GM23338 (cell line): ENCODE data around the gene TNS1. TPM values are rescaled to one million over a fixed set of nuclear protein-coding genes. Genes with fewer than 3 reads are reported as not detected.

Experiments
- ATAC-seq: fragments of 200-7000 bp; cut with Tn5 transposase; 3 replicates; pipeline ENCODE4 v1.9.1; 2020
- DNase-seq: peaks from one replicate; pipeline ENCODE4 v3.0.0-alpha.2; 2015; ENCODE audit warnings: low spot score
- H2AFZ ChIP-seq: fragments of 200-600 bp; sonication (generic); 2 replicates; pipeline ENCODE4 v1.8.0; 2016; ENCODE audit warnings: antibody characterized with exemption, mild to moderate bottlenecking, moderate library complexity
- H3F3A ChIP-seq: fragments of 200-600 bp; sonication (generic); replicated peaks from 2 replicates; pipeline ENCODE4 v1.8.0; 2017; ENCODE audit warnings: antibody characterized with exemption, mixed run types, low read depth
- H3K27ac ChIP-seq: fragments of 200-600 bp; sonication (generic); 2 replicates; pipeline ENCODE4 v1.6.1; 2016; ENCODE audit warnings: low read depth
- H3K27me3 ChIP-seq: fragments of 200-600 bp; sonication (generic); 2 replicates; pipeline ENCODE4 v1.8.0; 2016; ENCODE audit warnings: mild to moderate bottlenecking, mixed run types, moderate library complexity; ENCODE audit not compliant: insufficient read depth
- H3K36me3 ChIP-seq: fragments of 200-600 bp; sonication (generic); 2 replicates; pipeline ENCODE4 v1.8.0; 2016; ENCODE audit warnings: mild to moderate bottlenecking; ENCODE audit not compliant: insufficient read depth
- H3K4me1 ChIP-seq: fragments of 200-600 bp; sonication (generic); 2 replicates; pipeline ENCODE4 v1.8.0; 2016; ENCODE audit warnings: mild to moderate bottlenecking, moderate library complexity; ENCODE audit not compliant: insufficient read depth
- H3K4me2 ChIP-seq: fragments of 200-600 bp; sonication (generic); 2 replicates; pipeline ENCODE4 v1.7.1; 2017; ENCODE audit warnings: mixed run types
- H3K4me3 ChIP-seq: fragments of 200-600 bp; sonication (generic); 2 replicates; pipeline ENCODE4 v1.6.1; 2016; ENCODE audit warnings: mixed run types
- H3K79me2 ChIP-seq: fragments of 200-600 bp; sonication (generic); replicated peaks from 2 replicates; pipeline ENCODE4 v1.8.0; 2017; ENCODE audit warnings: mild to moderate bottlenecking; ENCODE audit not compliant: insufficient read depth
- H3K9me2 ChIP-seq: fragments of 200-600 bp; sonication (generic); 2 replicates; pipeline ENCODE4 v1.8.0; 2017; ENCODE audit not compliant: insufficient read depth
- H4K20me1 ChIP-seq: fragments of 200-600 bp; sonication (generic); replicated peaks from 2 replicates; pipeline ENCODE4 v1.8.0; 2017; ENCODE audit warnings: mild to moderate bottlenecking; ENCODE audit not compliant: insufficient read depth
- H3K27ac Mint-ChIP-seq: 2 replicates; pipeline ENCODE4 v1.8.0; 2020; ENCODE audit warnings: inconsistent platforms, mild to moderate bottlenecking, moderate library complexity, mixed read lengths
- H3K27me3 Mint-ChIP-seq: 3 replicates; pipeline ENCODE4 v1.8.0; 2022; ENCODE audit warnings: low read depth, mild to moderate bottlenecking, moderate library complexity, mixed read lengths, inconsistent platforms; ENCODE audit not compliant: insufficient read depth, poor library complexity
- H3K36me3 Mint-ChIP-seq: 3 replicates; pipeline ENCODE4 v1.8.0; 2021; ENCODE audit warnings: low read depth, mild to moderate bottlenecking, inconsistent platforms, moderate library complexity, mixed read lengths
- H3K4me1 Mint-ChIP-seq: 3 replicates; pipeline ENCODE4 v1.8.0; 2020; ENCODE audit warnings: mild to moderate bottlenecking, inconsistent platforms, mixed read lengths
- H3K4me3 Mint-ChIP-seq: 3 replicates; pipeline ENCODE4 v1.8.0; 2021; ENCODE audit warnings: moderate library complexity, mild to moderate bottlenecking, inconsistent platforms, mixed read lengths
- H3K9me3 Mint-ChIP-seq: 3 replicates; pipeline ENCODE4 v1.8.0; 2020; ENCODE audit warnings: moderate library complexity, mild to moderate bottlenecking, inconsistent platforms, mixed read lengths
- CREB1 ChIP-seq: fragments of 250-450 bp; sonication (Bioruptor Pico); IDR thresholded peaks from 2 replicates; pipeline ENCODE4 v1.5.0; 2020; ENCODE audit warnings: low read depth, mild to moderate bottlenecking, moderate library complexity
- EZH2 ChIP-seq: fragments of 200-600 bp; sonication (generic); IDR thresholded peaks from one replicate; pipeline ENCODE4 v1.8.0; 2017; ENCODE audit warnings: antibody characterized with exemption, mild to moderate bottlenecking, low read depth; ENCODE audit not compliant: unreplicated experiment
- EZH2phosphoT487 ChIP-seq: fragments of 200-600 bp; sonication (generic); IDR thresholded peaks from one replicate; pipeline ENCODE4 v1.8.1; 2018; ENCODE audit warnings: antibody characterized with exemption; ENCODE audit not compliant: unreplicated experiment
- NANOG ChIP-seq: IDR thresholded peaks from 2 replicates; pipeline ENCODE4 v1.6.1; 2016; ENCODE audit warnings: antibody characterized with exemption, borderline replicate concordance
- POLR2AphosphoS5 ChIP-seq: IDR thresholded peaks from 2 replicates; pipeline ENCODE4 v1.6.1; 2016; ENCODE audit warnings: antibody characterized with exemption, low read depth
- STAT1 ChIP-seq: IDR thresholded peaks from one replicate; pipeline ENCODE4 v1.6.1; 2016; ENCODE audit warnings: antibody characterized with exemption; ENCODE audit not compliant: unreplicated experiment
- ZNF114 ChIP-seq: fragments of 250-450 bp; sonication (Bioruptor Pico); IDR thresholded peaks from 2 replicates; pipeline ENCODE4 v1.5.0; 2020; ENCODE audit warnings: mild to moderate bottlenecking, moderate library complexity
- ZNF331 ChIP-seq: fragments of 250-450 bp; sonication (Bioruptor Pico); IDR thresholded peaks from 2 replicates; pipeline ENCODE4 v1.5.0; 2020; ENCODE audit warnings: low read depth, mild to moderate bottlenecking, moderate library complexity
- polyA plus RNA-seq: library from polyadenylated mRNA; unstranded; fragments of >200 nt; fragmentation: Nextera tagmentation; extraction: Ambion mirVana; gene quantifications from 2 replicates; pipeline ENCODE4 v1.2.1, GENCODE V29; 2016
- total RNA-seq: library from RNA; depleted of rRNA; stranded (reverse); fragments of >200 nt; shearing (Covaris generic); gene quantifications from 2 replicates; pipeline ENCODE4 v1.2.3, GENCODE V29; 2014
- TF ChIP-seq, protein P1 (sequence below): IDR thresholded peaks from one replicate; pipeline ENCODE4 v1.6.1; 2018; ENCODE audit warnings: antibody characterized with exemption; ENCODE audit not compliant: unreplicated experiment
- TF ChIP-seq, protein P2 (sequence below): IDR thresholded peaks from 2 replicates; pipeline ENCODE4 v1.6.1; 2016; ENCODE audit warnings: antibody characterized with exemption
- TF ChIP-seq, protein P3 (sequence below), 2 experiments: fragments of 200-600 bp in 1 of 2; sonication (generic) in 1 of 2; conservative IDR thresholded peaks; 2 replicates each; pipeline versions ENCODE4 v1.5.1 to v1.6.1; 2016 to 2017; ENCODE audit warnings: antibody characterized with exemption in 2 of 2, low read depth in 2 of 2, mild to moderate bottlenecking in 2 of 2, moderate library complexity in 1 of 2

The TNS1 gene
- total and polyA plus RNA-seq, 2 experiments from 2014 or later = 2.0 to 7.4 TPM

DNA sequence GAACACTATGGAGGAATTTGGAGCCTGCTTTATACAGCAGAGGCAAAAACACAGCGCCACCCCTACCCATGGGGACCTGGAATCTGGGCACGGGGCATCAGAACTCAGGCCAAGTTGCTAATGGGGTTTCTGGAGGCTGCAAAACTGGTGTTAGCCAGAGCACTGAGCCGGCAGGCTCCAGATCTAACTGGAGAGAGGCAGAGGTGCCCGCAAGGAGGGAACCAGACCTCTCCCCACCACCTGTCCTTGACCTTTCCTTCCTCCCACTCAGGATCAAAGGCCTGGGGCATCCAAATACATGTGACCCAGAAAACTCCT is 126.6 kb downstream of the TNS1 start (continued):
- TF ChIP-seq, protein P1, sequence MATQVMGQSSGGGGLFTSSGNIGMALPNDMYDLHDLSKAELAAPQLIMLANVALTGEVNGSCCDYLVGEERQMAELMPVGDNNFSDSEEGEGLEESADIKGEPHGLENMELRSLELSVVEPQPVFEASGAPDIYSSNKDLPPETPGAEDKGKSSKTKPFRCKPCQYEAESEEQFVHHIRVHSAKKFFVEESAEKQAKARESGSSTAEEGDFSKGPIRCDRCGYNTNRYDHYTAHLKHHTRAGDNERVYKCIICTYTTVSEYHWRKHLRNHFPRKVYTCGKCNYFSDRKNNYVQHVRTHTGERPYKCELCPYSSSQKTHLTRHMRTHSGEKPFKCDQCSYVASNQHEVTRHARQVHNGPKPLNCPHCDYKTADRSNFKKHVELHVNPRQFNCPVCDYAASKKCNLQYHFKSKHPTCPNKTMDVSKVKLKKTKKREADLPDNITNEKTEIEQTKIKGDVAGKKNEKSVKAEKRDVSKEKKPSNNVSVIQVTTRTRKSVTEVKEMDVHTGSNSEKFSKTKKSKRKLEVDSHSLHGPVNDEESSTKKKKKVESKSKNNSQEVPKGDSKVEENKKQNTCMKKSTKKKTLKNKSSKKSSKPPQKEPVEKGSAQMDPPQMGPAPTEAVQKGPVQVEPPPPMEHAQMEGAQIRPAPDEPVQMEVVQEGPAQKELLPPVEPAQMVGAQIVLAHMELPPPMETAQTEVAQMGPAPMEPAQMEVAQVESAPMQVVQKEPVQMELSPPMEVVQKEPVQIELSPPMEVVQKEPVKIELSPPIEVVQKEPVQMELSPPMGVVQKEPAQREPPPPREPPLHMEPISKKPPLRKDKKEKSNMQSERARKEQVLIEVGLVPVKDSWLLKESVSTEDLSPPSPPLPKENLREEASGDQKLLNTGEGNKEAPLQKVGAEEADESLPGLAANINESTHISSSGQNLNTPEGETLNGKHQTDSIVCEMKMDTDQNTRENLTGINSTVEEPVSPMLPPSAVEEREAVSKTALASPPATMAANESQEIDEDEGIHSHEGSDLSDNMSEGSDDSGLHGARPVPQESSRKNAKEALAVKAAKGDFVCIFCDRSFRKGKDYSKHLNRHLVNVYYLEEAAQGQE = no peak

DNA sequence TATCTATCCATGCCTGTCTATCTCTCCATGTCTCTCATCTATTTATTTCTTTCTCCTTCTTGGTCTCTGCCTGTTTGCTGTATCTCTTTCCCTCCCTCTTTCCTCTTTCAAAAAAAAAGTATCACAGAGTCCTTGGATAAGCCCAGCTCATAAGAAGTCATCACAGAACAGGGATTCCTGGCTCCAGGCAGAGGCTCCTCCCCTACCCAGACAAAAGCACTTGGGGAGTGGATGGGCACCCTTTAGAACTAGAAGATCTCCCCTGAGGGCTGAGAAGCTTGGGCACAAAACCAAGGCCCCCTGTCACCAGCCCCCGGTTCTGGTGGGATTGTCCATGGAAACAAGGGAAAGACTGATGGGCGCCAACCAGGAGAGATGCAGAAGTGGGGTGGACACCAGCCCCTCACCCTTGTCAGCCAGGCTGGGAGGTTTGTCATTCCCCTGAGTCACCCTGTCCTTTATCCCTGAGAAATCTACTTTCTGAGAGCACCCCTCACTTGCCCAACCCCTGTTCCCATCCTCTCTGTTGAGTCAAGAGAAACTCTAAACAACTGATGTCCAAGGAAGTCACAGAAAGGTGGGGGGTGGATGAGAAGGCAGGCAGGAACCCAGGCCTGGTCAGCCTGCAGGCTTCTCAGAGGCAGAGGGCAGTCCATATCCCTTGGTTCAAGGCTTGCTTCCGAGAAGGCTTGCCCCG is 127.1 kb downstream of the TNS1 start:
- H3K36me3 Mint-ChIP-seq = no peaks in the 10 kb centered on the region
- no peak overlapping the region for H3K27ac Mint-ChIP-seq
- no peaks in the 10 kb centered on the region for H3K36me3 ChIP-seq
- H3K9me2 ChIP-seq = no peaks in the 10 kb centered on the region
- TF ChIP-seq, protein P2, sequence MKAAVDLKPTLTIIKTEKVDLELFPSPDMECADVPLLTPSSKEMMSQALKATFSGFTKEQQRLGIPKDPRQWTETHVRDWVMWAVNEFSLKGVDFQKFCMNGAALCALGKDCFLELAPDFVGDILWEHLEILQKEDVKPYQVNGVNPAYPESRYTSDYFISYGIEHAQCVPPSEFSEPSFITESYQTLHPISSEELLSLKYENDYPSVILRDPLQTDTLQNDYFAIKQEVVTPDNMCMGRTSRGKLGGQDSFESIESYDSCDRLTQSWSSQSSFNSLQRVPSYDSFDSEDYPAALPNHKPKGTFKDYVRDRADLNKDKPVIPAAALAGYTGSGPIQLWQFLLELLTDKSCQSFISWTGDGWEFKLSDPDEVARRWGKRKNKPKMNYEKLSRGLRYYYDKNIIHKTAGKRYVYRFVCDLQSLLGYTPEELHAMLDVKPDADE = no peak
- H3K79me2 ChIP-seq = no peaks in the 10 kb centered on the region
- DNase-seq (no peak), ATAC-seq (no peak)
- no peaks in the 10 kb centered on the region for H3K4me1 ChIP-seq
- H3K4me3 ChIP-seq = no peak overlapping the region
- H3K27me3 ChIP-seq = no peaks in the 10 kb centered on the region
- no peaks in the 10 kb centered on the region for H4K20me1 ChIP-seq
- H3K4me3 Mint-ChIP-seq = no peak overlapping the region
- no peak overlapping the region for H3K4me2 ChIP-seq
- no peaks in the 10 kb centered on the region for H3F3A ChIP-seq
- H3K27me3 Mint-ChIP-seq = peaks cover 4% of the 10 kb centered on the region
- H3K9me3 Mint-ChIP-seq = no peaks in the 10 kb centered on the region
- peaks cover 25% of the 10 kb centered on the region for H3K4me1 Mint-ChIP-seq
- H2AFZ ChIP-seq = no peak overlapping the region
- H3K27ac ChIP-seq = no peak overlapping the region

DNA sequence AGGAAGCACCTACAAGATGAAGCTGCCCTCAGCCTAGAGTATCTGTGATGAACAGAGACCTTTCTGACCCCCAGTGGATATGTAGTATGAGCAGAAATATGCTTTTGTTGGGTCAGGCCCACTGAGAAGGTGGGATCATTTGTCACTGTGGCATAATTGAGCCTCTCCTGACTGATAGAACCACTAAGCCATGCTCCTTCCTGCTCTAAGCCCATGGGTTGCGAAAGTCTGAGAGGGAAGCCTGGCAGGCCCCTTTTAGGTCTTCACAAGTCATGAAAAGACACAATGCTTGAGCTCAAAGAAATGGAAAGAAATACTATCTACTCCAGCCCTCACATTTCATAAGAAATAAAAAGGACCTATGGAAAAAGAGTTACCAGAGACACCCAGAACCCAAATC is 127.7 kb downstream of the TNS1 start:
- Histone ChIP-seq H3F3A (no peaks in the 10 kb centered on the region), H3K4me2 (no peak overlapping the region), H3K9me2 (no peaks in the 10 kb centered on the region), H3K79me2 (no peaks in the 10 kb centered on the region), H4K20me1 (no peaks in the 10 kb centered on the region), H3K27ac (no peak overlapping the region), H3K36me3 (no peaks in the 10 kb centered on the region), H3K4me3 (no peak overlapping the region), H2AFZ (no peak overlapping the region), H3K27me3 (no peaks in the 10 kb centered on the region), H3K4me1 (no peaks in the 10 kb centered on the region)
- ATAC-seq = no peak
- Mint-ChIP-seq H3K36me3 (no peaks in the 10 kb centered on the region), H3K27me3 (peaks cover 6% of the 10 kb centered on the region), H3K4me1 (peaks cover 20% of the 10 kb centered on the region), H3K27ac (no peak overlapping the region), H3K4me3 (no peak overlapping the region), H3K9me3 (no peaks in the 10 kb centered on the region)
- no peak for DNase-seq
- TF ChIP-seq STAT1 = no peak
- TF ChIP-seq POLR2AphosphoS5 = no peak
- TF ChIP-seq, protein P2 = no peak
- no peak for TF ChIP-seq EZH2
- TF ChIP-seq NANOG = no peak
- TF ChIP-seq EZH2phosphoT487 = no peak
- no peak for TF ChIP-seq CREB1 (CRISPR knock-in tag)
- no peak for TF ChIP-seq ZNF331 (CRISPR knock-in tag)
- no peak for TF ChIP-seq ZNF114 (CRISPR knock-in tag)
- TF ChIP-seq, protein P1 = no peak
- TF ChIP-seq, protein P3, sequence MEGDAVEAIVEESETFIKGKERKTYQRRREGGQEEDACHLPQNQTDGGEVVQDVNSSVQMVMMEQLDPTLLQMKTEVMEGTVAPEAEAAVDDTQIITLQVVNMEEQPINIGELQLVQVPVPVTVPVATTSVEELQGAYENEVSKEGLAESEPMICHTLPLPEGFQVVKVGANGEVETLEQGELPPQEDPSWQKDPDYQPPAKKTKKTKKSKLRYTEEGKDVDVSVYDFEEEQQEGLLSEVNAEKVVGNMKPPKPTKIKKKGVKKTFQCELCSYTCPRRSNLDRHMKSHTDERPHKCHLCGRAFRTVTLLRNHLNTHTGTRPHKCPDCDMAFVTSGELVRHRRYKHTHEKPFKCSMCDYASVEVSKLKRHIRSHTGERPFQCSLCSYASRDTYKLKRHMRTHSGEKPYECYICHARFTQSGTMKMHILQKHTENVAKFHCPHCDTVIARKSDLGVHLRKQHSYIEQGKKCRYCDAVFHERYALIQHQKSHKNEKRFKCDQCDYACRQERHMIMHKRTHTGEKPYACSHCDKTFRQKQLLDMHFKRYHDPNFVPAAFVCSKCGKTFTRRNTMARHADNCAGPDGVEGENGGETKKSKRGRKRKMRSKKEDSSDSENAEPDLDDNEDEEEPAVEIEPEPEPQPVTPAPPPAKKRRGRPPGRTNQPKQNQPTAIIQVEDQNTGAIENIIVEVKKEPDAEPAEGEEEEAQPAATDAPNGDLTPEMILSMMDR (conservative IDR thresholded peaks at IDR 0.05; ENCODE audit: low read depth in 2 of 2) = no peak
